ENCODE results near the gene OR56B4. TPM values are rescaled to one million over a fixed set of nuclear protein-coding genes. Genes with fewer than 3 reads are reported as not detected.
"Not testable (repeated sequence)": the region's sequence is repeated elsewhere in the genome, so short reads cannot be mapped to it uniquely, and the experiment has no call there.

The OR56B4 gene
- total RNA-seq, 4 donors from 2014 or later, result not detected

DNA sequence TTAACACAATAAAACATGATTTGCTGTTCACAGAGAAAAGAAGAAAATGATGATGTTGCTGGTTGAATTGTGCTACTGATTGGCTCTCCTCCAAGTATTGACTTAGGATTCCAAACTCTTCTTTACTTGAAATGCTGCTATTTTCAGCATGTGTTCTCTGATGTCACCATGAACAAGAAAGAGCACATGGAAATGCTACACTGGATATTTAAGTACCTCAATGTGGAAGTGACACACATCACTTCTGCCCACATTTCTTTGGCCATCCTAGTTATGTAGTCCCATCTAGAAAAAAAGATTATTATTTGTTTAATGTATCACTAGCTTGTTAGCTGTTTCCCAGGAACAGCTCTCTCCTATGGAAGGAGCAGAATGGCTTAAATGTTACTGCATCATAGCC, 35.5 kb downstream of the OR56B4 start:
- no peak overlapping the region for H3K4me3 ChIP-seq
- DNase-seq, result no peak
- no peak overlapping the region for H3K27ac ChIP-seq
- H3K27me3 ChIP-seq, result no peaks in the 10 kb centered on the region
- intact Hi-C loops (cut with DNase I), result no loop called here
- H3K4me1 ChIP-seq, result no peaks in the 10 kb centered on the region
- no peaks in the 10 kb centered on the region for H3K9me3 ChIP-seq
- TF ChIP-seq POLR2A (IDR thresholded peaks at IDR 0.05), result no peak
- TF ChIP-seq CTCF (IDR thresholded peaks at IDR 0.05), result no peak
- no peaks in the 10 kb centered on the region for H3K36me3 ChIP-seq

- H3K4me3 ChIP-seq; intact Hi-C loops (cut with DNase I); H3K27me3 ChIP-seq; DNase-seq; H3K9me3 ChIP-seq; H3K4me1 ChIP-seq; H3K27ac ChIP-seq; H3K36me3 ChIP-seq: not testable (repeated sequence)
- WGBS, 2 donors, result 76% methylated on average over 16 of the region's 21 CpGs; no CpG with 5 or more reads in 1 of the 2 donors
These were observed 36.3 kb downstream of the OR56B4 start for GRCh38 chr11:6143737-6144136.

GRCh38 chr11:6151117-6151516, 43.6 kb downstream of the OR56B4 start:
- 0 to 12% methylated on average over 1 of the region's 1 CpG for WGBS, 2 donors
- Histone ChIP-seq H3K9me3 (no peaks in the 10 kb centered on the region), H3K27ac (no peak overlapping the region), H3K36me3 (no peaks in the 10 kb centered on the region), H3K4me3 (no peak overlapping the region), H3K4me1 (no peaks in the 10 kb centered on the region), H3K27me3 (no peaks in the 10 kb centered on the region)
- no peak for DNase-seq
- intact Hi-C loops (cut with DNase I), result no loop called here
- TF ChIP-seq CTCF (IDR thresholded peaks at IDR 0.05) (no peak), POLR2A (IDR thresholded peaks at IDR 0.05) (no peak)

- no peaks in the 10 kb centered on the region for H3K4me1 ChIP-seq
- no peak overlapping the region for H3K27ac ChIP-seq
- DNase-seq, result no peak
- H3K4me3 ChIP-seq, result no peak overlapping the region
- WGBS, 2 donors, result 92 to 93% methylated on average over 2 of the region's 2 CpGs
- TF ChIP-seq POLR2A (IDR thresholded peaks at IDR 0.05), result no peak
- TF ChIP-seq CTCF (IDR thresholded peaks at IDR 0.05), result no peak
- no peaks in the 10 kb centered on the region for H3K36me3 ChIP-seq
- no peaks in the 10 kb centered on the region for H3K27me3 ChIP-seq
- no peaks in the 10 kb centered on the region for H3K9me3 ChIP-seq
- intact Hi-C loops (cut with DNase I), result no loop called here
These were observed 44.6 kb downstream of the OR56B4 start for GRCh38 chr11:6152126-6152525.

DNA sequence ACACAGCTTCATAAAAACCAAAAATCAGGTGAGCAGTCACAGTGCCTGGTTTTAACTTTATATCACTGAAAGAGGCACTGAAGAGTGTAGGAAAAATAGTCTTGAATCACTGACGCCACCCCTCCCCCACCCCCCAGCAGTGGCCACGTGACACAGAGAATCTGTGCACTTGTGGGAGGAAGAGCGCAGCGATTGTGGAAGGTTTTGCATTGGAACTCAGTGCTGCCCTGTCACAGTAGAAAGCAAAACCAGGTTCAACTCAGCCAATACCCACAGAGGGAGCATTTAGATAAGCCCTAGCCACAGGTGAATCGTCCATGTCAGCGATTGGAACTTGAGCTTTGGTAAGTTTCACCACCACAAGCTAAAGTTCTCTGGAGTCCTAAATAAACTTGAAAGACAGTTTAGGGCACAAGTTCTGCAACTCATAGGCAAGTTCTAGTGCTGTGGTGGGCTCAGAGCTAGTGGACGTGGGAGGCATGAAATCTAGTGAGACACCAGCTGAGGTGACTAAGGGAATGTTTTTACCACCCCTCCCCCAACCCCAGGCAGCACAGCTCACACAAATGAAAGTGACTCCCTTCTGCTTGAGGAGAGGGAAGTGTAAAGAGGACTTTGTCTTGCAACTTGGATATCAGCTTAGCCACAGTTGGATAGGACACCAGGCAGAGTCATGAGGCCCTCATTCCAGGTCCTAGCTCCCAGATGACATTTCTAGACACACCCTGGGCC, 49.3 kb downstream of the OR56B4 start:
- intact Hi-C loops (cut with DNase I), result no loop called here
- Histone ChIP-seq H3K36me3 (no peaks in the 10 kb centered on the region), H3K27ac (no peak overlapping the region), H3K27me3 (no peaks in the 10 kb centered on the region), H3K4me1 (no peaks in the 10 kb centered on the region), H3K9me3 (no peaks in the 10 kb centered on the region), H3K4me3 (no peak overlapping the region)
- WGBS, 2 donors, result 73 to 83% methylated on average over 7 of the region's 7 CpGs
- TF ChIP-seq CTCF (IDR thresholded peaks at IDR 0.05), result no peak
- TF ChIP-seq POLR2A (IDR thresholded peaks at IDR 0.05), result no peak
- DNase-seq, result no peak

Other genes starting within 250 kb of the OR56B4 start
- gene OR52E8, start 250.0 kb upstream of the OR56B4 start, total RNA-seq, result not detected
- gene OR52E4, start 227.1 kb upstream of the OR56B4 start, total RNA-seq, result not detected
- gene OR52E5, start 214.5 kb upstream of the OR56B4 start, total RNA-seq, result not detected
- not detected for gene OR56A3, start 165.4 kb upstream of the OR56B4 start, total RNA-seq
- gene OR56A5, start 139.2 kb upstream of the OR56B4 start, total RNA-seq, result not detected
- gene OR52L1, start 120.7 kb upstream of the OR56B4 start, total RNA-seq, result not detected
- not detected for gene OR56A4, start 100.7 kb upstream of the OR56B4 start, total RNA-seq
- gene OR56A1, start 76.9 kb upstream of the OR56B4 start, total RNA-seq, result not detected
- gene OR52B2, start 62.6 kb downstream of the OR56B4 start, total RNA-seq, result not detected
- gene OR52W1, start 91.5 kb downstream of the OR56B4 start, total RNA-seq, result not detected
- gene C11orf42, start 97.9 kb downstream of the OR56B4 start, total RNA-seq, result not detected
- gene FHIP1B, start 127.0 kb downstream of the OR56B4 start, total RNA-seq, result 10 to 100 TPM in 3 of 4 donors, 1 to 10 TPM in 1; 8.3 to 33.5 (median 23.1) TPM
- under 1 TPM in 1 of 4 donors, not detected in 3; 0.38 TPM for gene CNGA4, start 131.4 kb downstream of the OR56B4 start, total RNA-seq
- under 1 TPM in 2 of 4 donors, not detected in 2; 0.15 to 0.45 TPM for gene CCKBR, start 152.2 kb downstream of the OR56B4 start, total RNA-seq
- 10 to 100 TPM; 16.6 to 65.0 (median 25.3) TPM for gene CAVIN3, start 212.8 kb downstream of the OR56B4 start, total RNA-seq

Measured in esophagus squamous epithelium (tissue), 5 donors.